HG03196 (cell line): ENCODE data around the gene OR10R2.

Source experiments
- ATAC-seq: cut with Tn5 transposase; IDR thresholded peaks from one replicate; pipeline ENCODE4 v1.9.1; 2021; ENCODE audit not compliant: unreplicated experiment

OR10R2 gene

GRCh38 chr1:158521666-158522058 lies 49.6 kb downstream of the OR10R2 start:
- no peak for ATAC-seq

- ATAC-seq, result no peak
Measured at GRCh38 chr1:158527190-158527815, 55.3 kb downstream of the OR10R2 start.
